ENCODE data around the gene MEGF6.

MEGF6 gene

GRCh38 chr1:3642919-3643675 lies 31.8 kb upstream of the MEGF6 start:
- no peak for DNase-seq

- DNase-seq: no peak
Observed at GRCh38 chr1:3641816-3642215, 30.5 kb upstream of the MEGF6 start.

- no peak for DNase-seq
Observed at GRCh38 chr1:3641046-3641760, 29.9 kb upstream of the MEGF6 start.

- no peak for DNase-seq
Observed at GRCh38 chr1:3640121-3640837, 29.0 kb upstream of the MEGF6 start.

GRCh38 chr1:3639397-3639911 lies 28.1 kb upstream of the MEGF6 start:
- no peak for DNase-seq

GRCh38 chr1:3638676-3639075 lies 27.4 kb upstream of the MEGF6 start:
- no peak for DNase-seq

- no peak for DNase-seq
Observed at GRCh38 chr1:3638027-3638426, 26.7 kb upstream of the MEGF6 start.

GRCh38 chr1:3636531-3636930 lies 25.2 kb upstream of the MEGF6 start:
- no peak for DNase-seq

- no peak for DNase-seq
Observed at GRCh38 chr1:3636080-3636479, 24.8 kb upstream of the MEGF6 start.

- no peak for DNase-seq
Observed at GRCh38 chr1:3634059-3634800, 22.9 kb upstream of the MEGF6 start.

GRCh38 chr1:3633344-3634058 lies 22.2 kb upstream of the MEGF6 start:
- no peak for DNase-seq

GRCh38 chr1:3632716-3633343 lies 21.5 kb upstream of the MEGF6 start:
- DNase-seq: no peak

- no peak for DNase-seq
Observed at GRCh38 chr1:3632298-3632697, 21.0 kb upstream of the MEGF6 start.

GRCh38 chr1:3631320-3632260 lies 20.3 kb upstream of the MEGF6 start:
- no peak for DNase-seq

GRCh38 chr1:3630914-3631313 lies 19.6 kb upstream of the MEGF6 start:
- DNase-seq: no peak

- DNase-seq: no peak
Observed at GRCh38 chr1:3630161-3630611, 18.9 kb upstream of the MEGF6 start.

- DNase-seq: no peak
Observed at GRCh38 chr1:3629561-3630160, 18.4 kb upstream of the MEGF6 start.

- DNase-seq: no peak
Observed at GRCh38 chr1:3628445-3628844, 17.1 kb upstream of the MEGF6 start.

GRCh38 chr1:3627515-3628253 lies 16.4 kb upstream of the MEGF6 start:
- DNase-seq: no peak
